ENCODE data around the gene PARS2. TPM values are rescaled to one million over a fixed set of nuclear protein-coding genes. Genes with fewer than 3 reads are reported as not detected.

The PARS2 gene
- total RNA-seq, 1 donor from 2014 or later, result 0.43 TPM

DNA sequence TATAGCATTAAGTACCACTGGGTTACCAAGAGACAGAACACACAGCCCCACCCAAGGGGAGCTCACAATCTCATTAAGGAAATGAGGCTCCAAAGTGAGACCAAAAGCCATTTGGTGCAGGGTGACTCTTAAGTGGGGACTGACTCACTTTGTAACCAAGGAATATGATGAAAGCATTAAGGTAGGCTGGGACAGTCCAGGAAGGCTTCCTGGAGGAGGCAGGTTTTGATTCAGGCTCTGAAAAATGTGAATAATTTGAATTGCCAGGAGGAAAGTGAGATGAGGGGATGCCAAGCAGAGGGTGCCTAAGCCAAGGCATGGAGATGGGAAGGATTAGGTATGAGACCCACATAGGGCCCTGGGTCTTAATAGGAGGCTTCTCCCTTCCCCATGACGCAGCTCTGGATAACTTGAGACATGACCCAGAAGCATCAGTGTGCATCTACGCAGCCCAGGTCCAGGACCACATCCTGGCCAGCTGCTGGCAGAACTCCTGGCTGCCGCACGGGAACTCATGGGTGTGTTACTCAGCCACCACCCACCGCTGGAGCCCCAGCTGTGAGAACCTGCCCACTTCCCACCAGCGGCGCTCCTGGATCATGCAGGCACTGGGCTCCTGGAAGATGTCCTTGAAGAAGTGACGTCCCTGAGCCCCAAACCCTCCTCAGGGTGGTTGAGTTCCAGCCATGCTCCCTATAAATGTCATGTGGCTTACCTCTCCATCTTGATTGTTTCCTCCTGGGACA, 54.6 kb downstream of the PARS2 start:
- Histone ChIP-seq H3K9me3 (no peaks in the 10 kb centered on the region), H3K27ac (no peak overlapping the region), H3K4me1 (no peaks in the 10 kb centered on the region), H3K27me3 (no peaks in the 10 kb centered on the region), H3K36me3 (peaks cover 0 to 12% of the 10 kb centered on the region in 2 donors), H3K4me3 (no peak overlapping the region)
- TF ChIP-seq, protein P1, sequence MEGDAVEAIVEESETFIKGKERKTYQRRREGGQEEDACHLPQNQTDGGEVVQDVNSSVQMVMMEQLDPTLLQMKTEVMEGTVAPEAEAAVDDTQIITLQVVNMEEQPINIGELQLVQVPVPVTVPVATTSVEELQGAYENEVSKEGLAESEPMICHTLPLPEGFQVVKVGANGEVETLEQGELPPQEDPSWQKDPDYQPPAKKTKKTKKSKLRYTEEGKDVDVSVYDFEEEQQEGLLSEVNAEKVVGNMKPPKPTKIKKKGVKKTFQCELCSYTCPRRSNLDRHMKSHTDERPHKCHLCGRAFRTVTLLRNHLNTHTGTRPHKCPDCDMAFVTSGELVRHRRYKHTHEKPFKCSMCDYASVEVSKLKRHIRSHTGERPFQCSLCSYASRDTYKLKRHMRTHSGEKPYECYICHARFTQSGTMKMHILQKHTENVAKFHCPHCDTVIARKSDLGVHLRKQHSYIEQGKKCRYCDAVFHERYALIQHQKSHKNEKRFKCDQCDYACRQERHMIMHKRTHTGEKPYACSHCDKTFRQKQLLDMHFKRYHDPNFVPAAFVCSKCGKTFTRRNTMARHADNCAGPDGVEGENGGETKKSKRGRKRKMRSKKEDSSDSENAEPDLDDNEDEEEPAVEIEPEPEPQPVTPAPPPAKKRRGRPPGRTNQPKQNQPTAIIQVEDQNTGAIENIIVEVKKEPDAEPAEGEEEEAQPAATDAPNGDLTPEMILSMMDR (IDR thresholded peaks at IDR 0.05), result no peak
- intact Hi-C loops (cut with DNase I), result loop anchor here (10.0 kb wide), 2 partner anchors 215 to 515 kb away; no protein-coding TSS in a partner anchor
- DNase-seq (ENCODE audit: low spot score in 2 of 2), result no peak

GRCh38 chr1:54708385-54708784, 55.9 kb downstream of the PARS2 start:
- H3K27ac ChIP-seq, result no peak overlapping the region
- H3K27me3 ChIP-seq, result no peaks in the 10 kb centered on the region
- H3K4me3 ChIP-seq, result no peak overlapping the region
- no peaks in the 10 kb centered on the region for H3K4me1 ChIP-seq
- peaks cover 0 to 12% of the 10 kb centered on the region in 2 donors for H3K36me3 ChIP-seq
- DNase-seq (ENCODE audit: low spot score in 2 of 2), result no peak
- no peaks in the 10 kb centered on the region for H3K9me3 ChIP-seq
- intact Hi-C loops (cut with DNase I), result no loop called here
- TF ChIP-seq, protein P1 (IDR thresholded peaks at IDR 0.05), result no peak

Other genes starting within 250 kb of the PARS2 start
- 30.4 TPM for gene ACOT11, start 216.3 kb downstream of the PARS2 start, total RNA-seq
- not detected for gene FAM151A, start 141.0 kb downstream of the PARS2 start, total RNA-seq
- gene MROH7, start 122.7 kb downstream of the PARS2 start, total RNA-seq, result 2.0 TPM
- gene TTC4, start 48.7 kb downstream of the PARS2 start, total RNA-seq, result 20.6 TPM
- not detected for gene TTC22, start 36.8 kb upstream of the PARS2 start, total RNA-seq
- gene DHCR24, start 122.7 kb upstream of the PARS2 start, total RNA-seq, result 16.6 TPM
- gene TMEM61, start 216.1 kb upstream of the PARS2 start, total RNA-seq, result not detected
- not detected for gene BSND, start 234.4 kb upstream of the PARS2 start, total RNA-seq